Non-pigmented ciliary epithelial cell (primary cell): ENCODE results near the gene LMO4.

Source experiments
- DNase-seq: peaks from one replicate; pipeline ENCODE4 v3.0.0-alpha.2; 2010; ENCODE audit warnings: low read depth

The LMO4 gene

GRCh38 chr1:87327376-87328271 lies 1.1 kb upstream of the LMO4 start:
- no peak for DNase-seq

GRCh38 chr1:87329051-87329525 lies 408 bp downstream of the LMO4 start:
- no peak for DNase-seq

- no peak for DNase-seq
Measured at GRCh38 chr1:87329526-87330056, 911 bp downstream of the LMO4 start.

GRCh38 chr1:87330057-87330884 lies 1.6 kb downstream of the LMO4 start:
- no peak for DNase-seq

GRCh38 chr1:87330885-87331364 lies 2.2 kb downstream of the LMO4 start:
- DNase-seq = no peak

- DNase-seq = no peak
Measured at GRCh38 chr1:87331365-87332241, 2.9 kb downstream of the LMO4 start.

- DNase-seq = no peak
Measured at GRCh38 chr1:87333692-87334347, 5.1 kb downstream of the LMO4 start.

GRCh38 chr1:87334351-87335174 lies 5.9 kb downstream of the LMO4 start:
- no peak for DNase-seq

- no peak for DNase-seq
Measured at GRCh38 chr1:87335175-87335884, 6.7 kb downstream of the LMO4 start.

GRCh38 chr1:87336623-87337067 lies 8.0 kb downstream of the LMO4 start:
- DNase-seq = no peak

GRCh38 chr1:87337606-87338005 lies 8.9 kb downstream of the LMO4 start:
- no peak for DNase-seq

GRCh38 chr1:87338566-87338965 lies 9.9 kb downstream of the LMO4 start:
- no peak for DNase-seq

- DNase-seq = no peak
Measured at GRCh38 chr1:87344231-87344630, 15.6 kb downstream of the LMO4 start.

- no peak for DNase-seq
Measured at GRCh38 chr1:87346130-87346814, 17.6 kb downstream of the LMO4 start.

- no peak for DNase-seq
Measured at GRCh38 chr1:87348341-87349019, 19.8 kb downstream of the LMO4 start.

GRCh38 chr1:87349036-87349435 lies 20.4 kb downstream of the LMO4 start:
- no peak for DNase-seq

- DNase-seq = no peak
Measured at GRCh38 chr1:87355894-87356293, 27.2 kb downstream of the LMO4 start.

GRCh38 chr1:87356591-87356990 lies 27.9 kb downstream of the LMO4 start:
- no peak for DNase-seq
